Esophagus muscularis mucosa (tissue), 4 donors: Measurements from ENCODE around the gene MACROH2A1. TPM values are rescaled to one million over a fixed set of nuclear protein-coding genes. Genes with fewer than 3 reads are reported as not detected.

Source experiments
- DNase-seq: peaks from one replicate; pipeline ENCODE4 v3.0.0-alpha.2; 2017; ENCODE audit errors: extremely low spot score
- H3K27ac ChIP-seq, 4 donors: fragments of 200-600 bp; sonication (generic); replicated peaks in 1 of 4; 1 replicate in 3 of 4; 2 replicates in 1 of 4; pipeline ENCODE4 v1.5.1; 2016 to 2019; ENCODE audit warnings: mild to moderate bottlenecking in 1 of 4
- H3K27me3 ChIP-seq, 4 donors: fragments of 200-600 bp; sonication (generic); one replicate each; pipeline versions ENCODE4 v1.5.1 to v1.6.0; 2016 to 2019
- H3K36me3 ChIP-seq, 4 donors: fragments of 200-600 bp; sonication (generic); one replicate each; pipeline ENCODE4 v1.5.1; 2016 to 2019
- H3K4me1 ChIP-seq, 4 donors: fragments of 200-600 bp; sonication (generic); one replicate each; pipeline ENCODE4 v1.5.1; 2016 to 2019
- H3K4me3 ChIP-seq, 4 donors: fragments of 200-600 bp; sonication (generic); 1 replicate in 2 of 4; 2 replicates in 2 of 4; pipeline ENCODE4 v1.5.1; 2016 to 2019; ENCODE audit warnings: mild to moderate bottlenecking in 4 of 4, moderate library complexity in 1 of 4
- H3K9me3 ChIP-seq, 4 donors: fragments of 200-600 bp; sonication (generic); 1 replicate in 3 of 4; 2 replicates in 1 of 4; pipeline ENCODE4 v1.5.1; 2016 to 2019
- EP300 ChIP-seq: sonication (generic); formaldehyde crosslinking; IDR thresholded peaks from one replicate; pipeline ENCODE4 v1.6.1; 2017; ENCODE audit warnings: antibody characterized with exemption
- POLR2A ChIP-seq: fragments of 450-650 bp; IDR thresholded peaks from one replicate; pipeline ENCODE4 v1.6.1; 2017; ENCODE audit warnings: antibody characterized with exemption, moderate library complexity, mild to moderate bottlenecking, low read depth
- POLR2AphosphoS5 ChIP-seq, 2 donors: sonication (generic); formaldehyde crosslinking; IDR thresholded peaks; one replicate each; pipeline ENCODE4 v1.6.1; 2017; ENCODE audit warnings: antibody characterized with exemption in 2 of 2
- WGBS: methylation state at CpG from one replicate; pipeline ENCODE4 v1.1.5; 2018; 5-methylcytosine and 5-hydroxymethylcytosine counted together
- intact Hi-C: fragments of 100-400 bp; cut with DNase I; formaldehyde crosslinking; loops from one replicate; pipeline ENCODE4 v1.15.1; 2023
- total RNA-seq, 4 donors: library from RNA; depleted of rRNA; stranded (reverse); fragments of >200 nt; gene quantifications; one replicate each; pipeline versions ENCODE4 v1.1.0 to v1.2.1, GENCODE V29; 2016
- TF ChIP-seq, protein P1 (sequence below), 3 experiments: fragments of 200-600 bp in 2 of 3; fragments of 450-650 bp in 1 of 3; sonication (generic) in 2 of 3; IDR thresholded peaks; one replicate each; pipeline ENCODE4 v1.5.1; 2017 to 2019; ENCODE audit warnings: antibody characterized with exemption in 3 of 3, mild to moderate bottlenecking in 2 of 3, moderate library complexity in 1 of 3

The MACROH2A1 gene
- total RNA-seq, 4 donors from 2014 or later: 144 to 152 (median 149) TPM

DNA sequence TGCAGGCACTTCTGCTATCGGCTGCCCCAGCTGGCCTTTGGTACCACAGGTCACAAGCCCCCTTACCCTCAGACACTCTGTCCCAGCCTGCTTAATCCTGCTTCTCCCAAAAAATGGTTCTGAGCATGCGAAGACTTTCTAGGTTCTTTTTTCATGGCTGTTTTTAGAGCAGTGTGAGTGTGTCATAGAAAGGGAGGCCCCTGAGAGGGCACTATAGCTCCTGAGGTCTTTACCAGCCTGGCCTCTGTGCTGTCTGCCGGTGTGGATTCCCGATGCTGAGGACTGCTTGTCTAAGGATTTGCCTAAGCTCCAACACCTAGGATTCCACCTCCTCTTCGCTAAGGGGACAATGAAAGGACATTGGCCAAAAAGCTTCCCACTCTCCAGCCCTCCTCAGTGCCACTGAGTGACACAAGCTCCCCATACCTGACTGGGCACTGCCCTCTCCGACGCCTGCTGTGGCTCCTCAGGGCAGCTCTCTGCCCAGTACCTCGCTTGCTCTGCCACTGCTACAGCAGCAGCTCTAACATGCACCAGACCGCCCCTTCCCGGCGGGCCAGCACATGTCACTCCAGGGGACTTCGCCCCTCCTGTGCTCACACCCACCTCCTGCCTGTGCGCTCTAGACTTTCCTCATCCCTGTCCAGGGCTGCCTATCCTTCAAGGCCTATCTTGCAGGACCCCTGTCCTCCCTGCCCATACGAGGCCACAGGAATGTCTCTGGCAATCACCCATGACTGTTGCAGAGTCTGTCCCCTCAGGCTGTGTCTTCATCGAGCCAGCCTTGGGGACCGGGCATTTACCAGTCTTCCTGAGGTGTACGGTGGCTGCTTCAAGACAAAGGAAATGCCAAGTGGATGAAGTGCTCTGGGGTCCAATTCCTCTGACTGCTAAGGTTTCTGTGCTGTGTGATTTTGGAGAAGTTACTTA is 21.0 kb downstream of the MACROH2A1 start:
- WGBS: 68% methylated on average over 17 of the region's 17 CpGs
- Histone ChIP-seq H3K4me1 (peaks cover 54 to 76% (median 74%) of the 10 kb centered on the region in 4 donors), H3K4me3 (no peak overlapping the region), H3K9me3 (no peaks in the 10 kb centered on the region), H3K27me3 (no peaks in the 10 kb centered on the region), H3K27ac (peak overlapping the region in 1 of 4 donors; percentile 2), H3K36me3 (peaks cover 17 to 67% (median 35%) of the 10 kb centered on the region in 4 donors)
- TF ChIP-seq, protein P1, sequence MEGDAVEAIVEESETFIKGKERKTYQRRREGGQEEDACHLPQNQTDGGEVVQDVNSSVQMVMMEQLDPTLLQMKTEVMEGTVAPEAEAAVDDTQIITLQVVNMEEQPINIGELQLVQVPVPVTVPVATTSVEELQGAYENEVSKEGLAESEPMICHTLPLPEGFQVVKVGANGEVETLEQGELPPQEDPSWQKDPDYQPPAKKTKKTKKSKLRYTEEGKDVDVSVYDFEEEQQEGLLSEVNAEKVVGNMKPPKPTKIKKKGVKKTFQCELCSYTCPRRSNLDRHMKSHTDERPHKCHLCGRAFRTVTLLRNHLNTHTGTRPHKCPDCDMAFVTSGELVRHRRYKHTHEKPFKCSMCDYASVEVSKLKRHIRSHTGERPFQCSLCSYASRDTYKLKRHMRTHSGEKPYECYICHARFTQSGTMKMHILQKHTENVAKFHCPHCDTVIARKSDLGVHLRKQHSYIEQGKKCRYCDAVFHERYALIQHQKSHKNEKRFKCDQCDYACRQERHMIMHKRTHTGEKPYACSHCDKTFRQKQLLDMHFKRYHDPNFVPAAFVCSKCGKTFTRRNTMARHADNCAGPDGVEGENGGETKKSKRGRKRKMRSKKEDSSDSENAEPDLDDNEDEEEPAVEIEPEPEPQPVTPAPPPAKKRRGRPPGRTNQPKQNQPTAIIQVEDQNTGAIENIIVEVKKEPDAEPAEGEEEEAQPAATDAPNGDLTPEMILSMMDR (IDR thresholded peaks at IDR 0.05): no peak
- TF ChIP-seq POLR2A (no peak), EP300 (no peak), POLR2AphosphoS5 (IDR thresholded peaks at IDR 0.05) (no peak)
- DNase-seq: no peak
- intact Hi-C loops: no loop called here

DNA sequence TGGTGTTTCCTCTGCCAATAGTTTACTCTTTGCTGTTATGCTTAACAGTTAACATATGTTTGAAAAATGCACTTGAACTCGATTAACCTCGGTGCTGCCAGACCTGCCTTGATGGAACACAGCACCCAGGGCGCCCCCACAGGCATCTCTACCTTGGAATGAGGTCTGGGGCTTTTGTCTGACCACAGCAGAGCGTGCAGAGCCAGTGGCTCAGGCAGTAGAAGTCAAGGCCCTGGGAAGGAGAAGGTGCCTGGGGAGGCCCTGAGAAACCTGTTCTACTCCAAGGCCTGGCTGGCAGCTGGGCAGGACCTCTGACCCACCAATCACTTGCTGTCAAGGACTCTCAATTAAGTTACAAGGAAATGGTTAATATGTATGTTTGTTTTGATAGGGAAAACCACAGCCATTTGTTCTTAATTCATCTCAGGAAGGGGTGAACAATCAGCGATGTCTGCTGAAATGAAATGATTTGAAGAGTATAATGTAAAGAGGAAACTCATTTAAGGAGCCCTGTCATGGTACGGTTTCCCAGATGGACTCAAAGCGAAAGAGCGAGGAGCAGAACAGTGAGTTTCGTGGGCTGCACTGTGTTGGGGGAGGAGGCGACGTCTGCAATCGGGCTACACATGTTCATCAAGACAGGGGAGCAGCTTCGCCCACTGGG is 21.9 kb downstream of the MACROH2A1 start:
- Histone ChIP-seq H3K4me3 (no peak overlapping the region), H3K36me3 (peaks cover 11 to 58% (median 35%) of the 10 kb centered on the region in 4 donors), H3K27ac (peak overlapping the region in 1 of 4 donors; percentile 2), H3K4me1 (peaks cover 63 to 85% (median 83%) of the 10 kb centered on the region in 4 donors), H3K27me3 (no peaks in the 10 kb centered on the region), H3K9me3 (no peaks in the 10 kb centered on the region)
- no peak for DNase-seq
- WGBS: 63% methylated on average over 12 of the region's 13 CpGs
- intact Hi-C loops: no loop called here
- TF ChIP-seq EP300 (no peak), POLR2A (no peak), POLR2AphosphoS5 (IDR thresholded peaks at IDR 0.05) (no peak)
- TF ChIP-seq, protein P1 (IDR thresholded peaks at IDR 0.05): no peak

- peaks cover 10 to 49% (median 33%) of the 10 kb centered on the region in 4 donors for H3K36me3 ChIP-seq
- WGBS: 59% methylated on average over 6 of the region's 6 CpGs
- H3K4me3 ChIP-seq: no peak overlapping the region
- no peaks in the 10 kb centered on the region for H3K27me3 ChIP-seq
- no peaks in the 10 kb centered on the region for H3K9me3 ChIP-seq
- DNase-seq: no peak
- TF ChIP-seq POLR2A (no peak), EP300 (no peak), POLR2AphosphoS5 (IDR thresholded peaks at IDR 0.05) (no peak)
- TF ChIP-seq, protein P1 (IDR thresholded peaks at IDR 0.05): no peak
- H3K27ac ChIP-seq: peak overlapping the region; percentile 28 to 70 (median 59)
- intact Hi-C loops: loop anchor here (2.0 kb wide), 1 partner anchor 24 kb away; the partner anchor contains the start of gene MACROH2A1
- H3K4me1 ChIP-seq: peaks cover 63 to 97% (median 92%) of the 10 kb centered on the region in 4 donors
These were observed 23.8 kb downstream of the MACROH2A1 start for GRCh38 chr5:135375040-135375793.

DNA sequence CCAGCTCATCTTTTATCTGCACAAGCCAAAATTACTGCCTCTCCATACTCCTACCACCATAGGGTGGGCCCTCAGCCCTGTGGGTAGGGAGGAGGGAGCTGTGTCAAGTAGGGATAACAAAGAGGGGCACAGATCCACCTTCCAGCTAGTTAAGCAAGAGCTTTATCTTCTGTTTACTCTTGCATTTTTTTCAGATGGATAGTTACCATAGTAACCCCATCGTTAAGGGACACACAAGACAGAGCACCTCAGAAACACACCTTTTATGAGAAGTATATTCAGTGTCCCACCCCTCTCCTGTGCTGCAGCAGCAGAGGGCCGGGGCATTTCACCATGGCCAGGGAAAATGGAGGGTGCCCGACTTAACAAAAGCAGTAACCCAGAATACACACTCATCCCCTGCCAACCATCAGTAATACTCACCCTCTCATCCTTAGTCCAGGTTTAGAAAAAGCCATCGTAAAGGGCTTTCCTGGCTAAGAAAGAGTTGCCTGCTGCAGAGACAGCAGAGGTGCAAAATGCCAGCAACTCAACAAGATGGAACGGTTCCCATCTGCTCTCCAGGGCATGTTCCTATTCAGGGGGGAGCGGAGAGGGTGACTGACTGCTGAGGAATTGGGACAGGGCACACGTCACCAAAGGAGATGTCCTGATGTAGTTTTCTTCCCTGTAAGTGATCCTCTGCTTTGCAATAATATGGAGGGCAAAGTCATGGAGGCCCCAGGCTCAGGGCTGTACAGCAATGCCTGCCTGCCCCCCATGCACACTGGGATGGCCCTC is 25.1 kb downstream of the MACROH2A1 start:
- WGBS: 71% methylated on average over 6 of the region's 7 CpGs
- H3K4me3 ChIP-seq: no peak overlapping the region
- H3K27me3 ChIP-seq: no peaks in the 10 kb centered on the region
- H3K4me1 ChIP-seq: peaks cover 50 to 89% (median 80%) of the 10 kb centered on the region in 4 donors
- DNase-seq: no peak
- intact Hi-C loops: loop anchor here (2.0 kb wide), 1 partner anchor 25 kb away; the partner anchor contains the start of gene MACROH2A1
- H3K27ac ChIP-seq: peak overlapping the region; percentile 28 to 70 (median 59)
- TF ChIP-seq, protein P1 (IDR thresholded peaks at IDR 0.05): no peak
- TF ChIP-seq POLR2AphosphoS5 (IDR thresholded peaks at IDR 0.05): peak in 1 of 2 donors; percentile 58
- TF ChIP-seq POLR2A: no peak
- TF ChIP-seq EP300: no peak
- peaks cover 10 to 52% (median 40%) of the 10 kb centered on the region in 4 donors for H3K36me3 ChIP-seq
- no peaks in the 10 kb centered on the region for H3K9me3 ChIP-seq
